GM23248 (cell line): ENCODE measurements around the gene TMEM263. TPM values are rescaled to one million over a fixed set of nuclear protein-coding genes. Genes with fewer than 3 reads are reported as not detected.

Experiments used
- DNase-seq: peaks from one replicate; pipeline ENCODE4 v3.0.0-alpha.2; 2015
- H2AFZ ChIP-seq: fragments of 200-600 bp; sonication (generic); 2 replicates; pipeline ENCODE4 v1.6.1; 2016; ENCODE audit warnings: antibody characterized with exemption
- H3F3A ChIP-seq: fragments of 200-600 bp; sonication (generic); 2 replicates; pipeline ENCODE4 v1.6.1; 2016; ENCODE audit warnings: mild to moderate bottlenecking, antibody characterized with exemption, mixed run types; ENCODE audit not compliant: insufficient read depth
- H3K27ac ChIP-seq: fragments of 200-600 bp; sonication (generic); 2 replicates; pipeline ENCODE4 v1.5.1; 2016; ENCODE audit warnings: mild to moderate bottlenecking
- H3K27me3 ChIP-seq: fragments of 200-600 bp; sonication (generic); replicated peaks from 2 replicates; pipeline ENCODE4 v1.6.1; 2016; ENCODE audit warnings: mild to moderate bottlenecking; ENCODE audit not compliant: insufficient read depth
- H3K36me3 ChIP-seq: fragments of 200-600 bp; sonication (generic); 2 replicates; pipeline ENCODE4 v1.6.1; 2016; ENCODE audit warnings: low read depth, mild to moderate bottlenecking
- H3K4me1 ChIP-seq: fragments of 200-600 bp; sonication (generic); 2 replicates; pipeline ENCODE4 v1.6.1; 2016; ENCODE audit warnings: mild to moderate bottlenecking; ENCODE audit not compliant: insufficient read depth
- H3K4me2 ChIP-seq: fragments of 200-600 bp; sonication (generic); one replicate; pipeline ENCODE4 v1.6.1; 2016; ENCODE audit warnings: mild to moderate bottlenecking; ENCODE audit not compliant: unreplicated experiment
- H3K4me3 ChIP-seq: fragments of 200-600 bp; sonication (generic); 2 replicates; pipeline ENCODE4 v1.5.1; 2016; ENCODE audit warnings: mild to moderate bottlenecking
- H3K79me2 ChIP-seq: fragments of 200-600 bp; sonication (generic); 2 replicates; pipeline ENCODE4 v1.6.1; 2016; ENCODE audit warnings: mild to moderate bottlenecking; ENCODE audit not compliant: insufficient read depth
- H3K9ac ChIP-seq: fragments of 200-600 bp; sonication (generic); 2 replicates; pipeline ENCODE4 v1.6.1; 2016; ENCODE audit warnings: mild to moderate bottlenecking
- H3K9me2 ChIP-seq: fragments of 200-600 bp; sonication (generic); 2 replicates; pipeline ENCODE4 v1.6.1; 2016; ENCODE audit warnings: mixed run types, mild to moderate bottlenecking, moderate library complexity; ENCODE audit not compliant: insufficient read depth
- H3K9me3 ChIP-seq: fragments of 200-600 bp; sonication (generic); one replicate; pipeline ENCODE4 v1.6.1; 2017; ENCODE audit warnings: low read depth
- H4K20me1 ChIP-seq: fragments of 200-600 bp; sonication (generic); 2 replicates; pipeline ENCODE4 v1.6.0; 2016; ENCODE audit not compliant: insufficient read depth
- EZH2 ChIP-seq: fragments of 200-600 bp; sonication (generic); IDR thresholded peaks from 2 replicates; pipeline ENCODE4 v1.6.1; 2018; ENCODE audit warnings: antibody characterized with exemption, mild to moderate bottlenecking; ENCODE audit not compliant: insufficient read depth, poor library complexity, severe bottlenecking
- EZH2phosphoT487 ChIP-seq: fragments of 200-600 bp; sonication (generic); IDR thresholded peaks from 2 replicates; pipeline ENCODE4 v1.6.1; 2018; ENCODE audit warnings: antibody characterized with exemption, moderate library complexity, mild to moderate bottlenecking, low read depth; ENCODE audit not compliant: insufficient read depth
- WGBS, 2 experiments: methylation state at CpG; one replicate each; pipeline ENCODE4 v1.1.6; 2015 to 2017; ENCODE audit warnings: low lambda C conversion rate in 2 of 2, low coverage in 1 of 2; ENCODE audit errors: missing lambda C conversion rate in 2 of 2; 5-methylcytosine and 5-hydroxymethylcytosine counted together
- in situ Hi-C: fragments of 300-500 bp; cut with MboI; formaldehyde crosslinking; loops from 2 replicates; pipeline ENCODE4 v1.15.0; 2020
- polyA plus RNA-seq: library from polyadenylated mRNA; unstranded; fragments of >200 nt; fragmentation: Nextera tagmentation; extraction: Ambion mirVana; gene quantifications from 2 replicates; pipeline ENCODE4 v1.2.1, GENCODE V29; 2016
- total RNA-seq: library from RNA; depleted of rRNA; stranded (reverse); fragments of >200 nt; shearing (Covaris generic); gene quantifications from 2 replicates; pipeline ENCODE4 v1.2.3, GENCODE V29; 2014

TMEM263 gene
- total and polyA plus RNA-seq, 2 experiments from 2014 or later: 136 to 147 TPM

GRCh38 chr12:106957583-106957982 lies 1.9 kb downstream of the TMEM263 start:
- peak overlapping the region; percentile 100 for H3K9ac ChIP-seq
- peaks cover 26% of the 10 kb centered on the region; the same call in 1 of the 2 replicates for H4K20me1 ChIP-seq
- peak overlapping the region; percentile 97 for H3K4me3 ChIP-seq
- in situ Hi-C loops: no loop called here
- H3K9me3 ChIP-seq: no peaks in the 10 kb centered on the region
- 0 to 2% methylated on average over 1 of the region's 1 CpG for WGBS, 2 experiments
- H3K79me2 ChIP-seq: peaks cover 75% of the 10 kb centered on the region
- DNase-seq: no peak
- no peak for TF ChIP-seq EZH2
- no peak for TF ChIP-seq EZH2phosphoT487
- peaks cover 47% of the 10 kb centered on the region for H3K4me1 ChIP-seq
- H3K4me2 ChIP-seq: peak overlapping the region; percentile 94
- no peaks in the 10 kb centered on the region for H3K9me2 ChIP-seq
- H3K27me3 ChIP-seq: no peaks in the 10 kb centered on the region
- peaks cover 12% of the 10 kb centered on the region; the same call in 1 of the 2 replicates for H3K36me3 ChIP-seq
- H3K27ac ChIP-seq: peak overlapping the region; percentile 99
- H2AFZ ChIP-seq: no peak overlapping the region
- H3F3A ChIP-seq: peaks cover 35% of the 10 kb centered on the region

GRCh38 chr12:106960443-106960842 lies 4.7 kb downstream of the TMEM263 start:
- TF ChIP-seq EZH2 (no peak), EZH2phosphoT487 (no peak)
- Histone ChIP-seq H3K4me2 (no peak overlapping the region), H3K9me3 (no peaks in the 10 kb centered on the region), H3K9me2 (no peaks in the 10 kb centered on the region), H3K27me3 (no peaks in the 10 kb centered on the region), H3K4me3 (no peak overlapping the region), H3K27ac (no peak overlapping the region), H4K20me1 (peaks cover 50% of the 10 kb centered on the region; the same call in 1 of the 2 replicates), H3K4me1 (peaks cover 50% of the 10 kb centered on the region), H3K36me3 (peaks cover 22% of the 10 kb centered on the region; the same call in 1 of the 2 replicates), H3F3A (peaks cover 26% of the 10 kb centered on the region), H3K9ac (no peak overlapping the region), H3K79me2 (peaks cover 94% of the 10 kb centered on the region), H2AFZ (no peak overlapping the region)
- 86 to 90% methylated on average over 3 of the region's 3 CpGs for WGBS, 2 experiments
- DNase-seq: no peak
- in situ Hi-C loops: no loop called here

- no peak for TF ChIP-seq EZH2
- no peak for TF ChIP-seq EZH2phosphoT487
- H3K79me2 ChIP-seq: peaks cover 100% of the 10 kb centered on the region
- H3K36me3 ChIP-seq: peaks cover 31% of the 10 kb centered on the region
- peaks cover 56% of the 10 kb centered on the region; the same call in 1 of the 2 replicates for H4K20me1 ChIP-seq
- H3K9ac ChIP-seq: no peak overlapping the region
- H3K4me1 ChIP-seq: peaks cover 56% of the 10 kb centered on the region
- peak overlapping the region; percentile 20 for H3K4me3 ChIP-seq
- peak overlapping the region; percentile 34 for H3K4me2 ChIP-seq
- H3K9me2 ChIP-seq: no peaks in the 10 kb centered on the region
- H3K27me3 ChIP-seq: no peaks in the 10 kb centered on the region
- 36 to 39% methylated on average over 2 to 3 of the region's 3 CpGs for WGBS, 2 experiments
- no peak overlapping the region for H2AFZ ChIP-seq
- in situ Hi-C loops: no loop called here
- DNase-seq: no peak
- H3F3A ChIP-seq: peaks cover 19% of the 10 kb centered on the region
- no peaks in the 10 kb centered on the region for H3K9me3 ChIP-seq
- H3K27ac ChIP-seq: no peak overlapping the region
Measured at GRCh38 chr12:106962286-106962685, 6.6 kb downstream of the TMEM263 start.

GRCh38 chr12:106964526-106964925 lies 8.8 kb downstream of the TMEM263 start:
- Histone ChIP-seq H3K9ac (no peak overlapping the region), H3K4me1 (peaks cover 46% of the 10 kb centered on the region), H2AFZ (no peak overlapping the region), H3K27ac (no peak overlapping the region), H3K4me3 (no peak overlapping the region), H3K27me3 (no peaks in the 10 kb centered on the region), H3K36me3 (peaks cover 48% of the 10 kb centered on the region), H3F3A (peaks cover 7% of the 10 kb centered on the region; the same call in 1 of the 2 replicates), H4K20me1 (peaks cover 55% of the 10 kb centered on the region; the same call in 1 of the 2 replicates), H3K9me3 (no peaks in the 10 kb centered on the region), H3K4me2 (no peak overlapping the region), H3K79me2 (peaks cover 100% of the 10 kb centered on the region), H3K9me2 (no peaks in the 10 kb centered on the region)
- TF ChIP-seq EZH2phosphoT487 (no peak), EZH2 (no peak)
- DNase-seq: no peak
- in situ Hi-C loops: no loop called here
- whole genome bisulfite sequencing, 2 experiments: 57 to 59% methylated on average over 2 of the region's 2 CpGs
